GM18505 (cell line): Measurements from ENCODE around the gene NUP188.

Experiments used
- ATAC-seq: cut with Tn5 transposase; IDR thresholded peaks from one replicate; pipeline ENCODE4 v1.9.1; 2021; ENCODE audit not compliant: unreplicated experiment
- POLR2A ChIP-seq: IDR thresholded peaks from 4 replicates; pipeline ENCODE4 v1.6.1; 2011; ENCODE audit warnings: borderline replicate concordance; ENCODE audit not compliant: insufficient read depth, insufficient read length; ENCODE audit errors: extremely low read depth

NUP188 gene

GRCh38 chr9:128909859-128910258 is 37.6 kb upstream of the NUP188 start:
- ATAC-seq = no peak
- no peak for TF ChIP-seq POLR2A

- TF ChIP-seq POLR2A = no peak
- ATAC-seq = no peak
Measured at GRCh38 chr9:128910906-128911305, 36.6 kb upstream of the NUP188 start.

DNA sequence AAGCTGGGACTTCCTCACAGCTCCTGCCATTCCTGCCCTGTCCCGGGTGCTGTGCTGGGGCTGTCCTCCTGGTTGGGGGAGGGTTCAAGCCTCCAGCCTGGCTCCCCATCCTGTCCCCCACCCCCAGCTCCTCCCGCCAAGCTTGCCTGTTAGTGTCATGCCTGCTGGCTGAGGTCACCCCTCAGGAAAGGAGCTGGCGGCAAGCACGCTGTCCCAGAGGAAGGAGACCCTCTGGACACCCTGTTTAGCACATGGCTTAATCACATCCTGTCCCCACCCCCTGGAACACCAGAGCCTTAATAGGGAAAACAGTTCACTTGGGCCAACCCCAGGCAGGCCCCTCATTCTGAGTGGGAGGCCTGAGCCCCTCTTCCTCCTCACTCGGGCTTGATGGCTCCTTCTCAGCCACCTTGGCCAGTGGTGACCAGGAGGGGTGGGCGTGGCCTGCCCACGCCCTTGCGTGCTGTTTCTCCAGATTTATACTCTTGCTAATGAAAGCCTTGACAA is 35.9 kb upstream of the NUP188 start:
- no peak for TF ChIP-seq POLR2A
- no peak for ATAC-seq

DNA sequence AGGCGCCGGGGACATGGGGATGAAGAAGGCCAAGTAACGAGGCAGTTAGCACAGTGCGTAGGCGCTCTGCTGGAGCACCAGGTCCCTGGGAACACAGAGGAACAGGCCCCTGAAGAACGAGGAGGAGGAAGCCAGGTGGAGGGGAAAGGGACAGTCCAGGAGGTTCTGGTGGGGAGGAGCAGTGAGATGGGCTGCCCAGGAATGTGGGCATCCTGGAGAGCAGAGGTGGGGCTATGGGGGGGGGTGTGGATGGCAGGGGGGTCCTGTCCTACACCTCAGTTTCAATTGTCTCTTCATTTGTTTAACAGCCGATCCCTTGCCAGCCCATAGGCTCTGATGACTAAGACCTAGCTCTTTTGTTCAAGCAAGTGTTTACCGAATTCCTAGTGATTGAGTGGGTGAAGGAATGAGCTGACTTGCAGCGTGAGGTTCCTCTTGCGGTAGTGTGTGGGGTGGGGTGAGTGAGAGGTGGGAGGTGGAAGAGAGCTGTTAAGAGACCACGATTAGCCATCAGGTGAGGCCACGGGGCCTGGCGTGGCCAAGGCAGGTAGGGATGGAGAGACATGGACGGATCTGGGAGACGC is 35.1 kb upstream of the NUP188 start:
- ATAC-seq = no peak
- no peak for TF ChIP-seq POLR2A

DNA sequence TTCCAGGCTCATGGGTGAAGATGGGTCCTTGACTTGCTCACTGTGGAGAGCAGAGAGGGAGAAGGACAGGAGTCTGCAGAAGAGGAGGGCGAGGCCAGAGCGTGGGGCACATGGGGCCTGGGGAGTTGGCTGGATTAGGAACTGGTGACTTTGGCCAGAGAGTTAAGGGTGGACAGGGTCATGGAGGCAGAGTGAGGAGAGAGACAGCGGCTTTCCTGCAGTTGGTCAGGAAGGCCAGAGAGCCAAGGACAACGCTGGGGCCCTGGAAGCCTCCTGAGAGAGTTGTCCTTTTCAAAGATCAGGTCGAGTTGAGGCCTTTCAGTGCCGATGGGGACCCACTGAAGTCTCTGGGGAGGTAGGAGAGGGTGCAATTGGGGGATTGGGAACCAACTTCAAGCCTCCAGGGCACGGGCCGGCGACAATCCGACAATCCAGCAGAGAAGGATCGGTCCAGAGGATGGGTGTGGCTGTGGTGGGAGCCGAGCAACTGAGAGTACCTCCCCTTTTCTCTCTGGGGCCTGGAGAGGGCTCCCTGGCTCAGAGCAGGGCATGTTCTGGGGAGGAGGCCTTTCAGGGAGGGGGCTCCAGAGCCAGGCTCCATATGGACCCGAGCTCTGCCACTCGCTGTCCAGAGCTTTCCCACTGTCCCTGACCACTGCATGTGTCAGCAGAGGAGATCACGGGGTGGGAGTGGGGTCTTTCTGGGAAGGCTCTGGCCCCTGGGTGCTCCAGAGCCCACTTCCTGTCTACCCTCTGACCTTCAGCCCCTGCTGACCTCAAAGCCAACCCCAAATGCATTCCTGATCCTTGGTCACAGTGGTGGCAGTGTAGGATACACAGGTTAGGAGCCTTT is 34.2 kb upstream of the NUP188 start:
- no peak for TF ChIP-seq POLR2A
- ATAC-seq = no peak

DNA sequence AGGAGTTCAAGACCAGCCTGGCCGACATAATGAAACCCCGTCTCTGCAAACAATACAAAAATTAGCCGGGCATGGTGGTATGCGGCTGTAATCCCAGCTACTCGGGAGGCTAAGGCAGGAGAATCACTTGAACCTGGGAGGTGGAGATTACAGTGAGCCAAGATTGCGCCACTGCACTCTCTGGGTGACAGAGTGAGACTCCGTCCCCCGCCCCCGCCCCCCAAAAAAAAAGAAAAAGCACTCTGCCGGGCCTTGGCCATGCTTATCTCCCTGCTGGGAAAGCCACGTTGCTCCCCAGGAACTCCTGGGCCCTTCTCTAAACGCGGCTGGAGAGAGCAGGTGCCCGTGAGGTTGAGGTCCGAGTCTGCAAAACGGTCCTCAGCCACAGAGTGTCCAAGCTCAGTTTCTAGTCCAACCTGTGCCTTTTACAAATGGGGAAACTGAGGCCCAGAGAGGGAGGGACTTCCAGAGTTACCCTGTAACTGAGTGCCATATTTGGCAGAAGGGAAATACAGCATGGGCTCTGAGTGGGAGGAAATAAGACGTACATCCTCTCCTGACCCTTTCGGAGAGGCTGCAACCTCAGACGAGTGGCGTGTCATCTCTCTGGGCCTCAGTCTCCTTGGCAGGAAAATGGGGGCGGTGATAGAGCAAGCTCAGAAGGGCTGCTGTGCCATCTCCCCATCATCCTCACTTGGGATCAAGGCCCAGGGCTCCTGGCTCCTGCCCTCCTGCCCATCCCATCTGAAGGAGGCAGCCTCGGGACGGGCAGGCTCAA is 33.3 kb upstream of the NUP188 start:
- ATAC-seq = no peak
- no peak for TF ChIP-seq POLR2A

- no peak for TF ChIP-seq POLR2A
- no peak for ATAC-seq
Measured at GRCh38 chr9:128916204-128916603, 31.3 kb upstream of the NUP188 start.

- ATAC-seq = no peak
- TF ChIP-seq POLR2A = no peak
Measured at GRCh38 chr9:128916745-128917144, 30.8 kb upstream of the NUP188 start.

DNA sequence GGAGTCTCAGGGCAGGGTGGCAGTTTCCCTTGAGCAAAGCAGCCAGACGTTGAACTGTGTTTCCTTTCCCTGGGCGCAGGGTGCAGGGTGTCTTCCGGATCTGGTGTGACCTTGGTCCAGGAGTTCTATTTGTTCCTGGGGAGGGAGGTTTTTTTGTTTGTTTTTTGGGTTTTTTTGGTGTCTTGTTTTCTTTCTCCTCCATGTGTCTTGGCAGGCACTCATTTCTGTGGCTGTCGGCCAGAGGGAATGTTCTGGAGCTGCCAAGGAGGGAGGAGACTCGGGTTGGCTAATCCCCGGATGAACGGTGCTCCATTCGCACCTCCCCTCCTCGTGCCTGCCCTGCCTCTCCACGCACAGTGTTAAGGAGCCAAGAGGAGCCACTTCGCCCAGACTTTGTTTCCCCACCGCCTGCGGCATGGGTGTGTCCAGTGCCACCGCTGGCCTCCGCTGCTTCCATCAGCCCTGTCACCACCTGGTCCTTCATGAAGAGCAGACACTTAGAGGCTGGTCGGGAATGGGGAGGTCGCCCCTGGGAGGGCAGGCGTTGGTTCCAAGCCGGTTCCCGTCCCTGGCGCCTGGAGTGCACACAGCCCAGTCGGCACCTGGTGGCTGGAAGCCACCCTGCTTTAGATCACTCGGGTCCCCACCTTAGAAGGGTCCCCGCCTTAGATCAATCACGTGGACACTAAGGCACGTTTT is 30.2 kb upstream of the NUP188 start:
- no peak for ATAC-seq

DNA sequence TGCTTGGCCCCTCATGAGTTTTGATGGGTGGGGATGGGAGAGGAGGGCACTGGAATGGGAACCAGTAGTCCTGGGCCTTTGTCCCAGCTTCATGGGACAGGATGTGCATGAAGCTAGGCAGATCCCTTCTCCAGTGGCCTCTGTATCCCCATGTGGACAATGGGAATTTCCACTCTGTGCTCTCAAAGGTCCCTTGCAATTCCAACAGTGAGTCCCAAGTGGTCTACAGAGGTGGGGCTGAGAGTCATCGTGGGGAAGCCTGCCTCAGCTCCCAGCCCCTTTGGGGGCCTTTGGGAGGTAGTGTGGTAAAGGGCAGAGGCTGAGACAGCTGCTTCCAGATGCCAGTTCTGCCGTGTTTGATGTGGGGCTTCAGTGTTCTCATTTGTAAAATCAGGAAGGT is 28.6 kb upstream of the NUP188 start:
- no peak for ATAC-seq
- TF ChIP-seq POLR2A = no peak

More for the DNA sequence above, 30.2 kb upstream of the NUP188 start:
- no peak for TF ChIP-seq POLR2A

DNA sequence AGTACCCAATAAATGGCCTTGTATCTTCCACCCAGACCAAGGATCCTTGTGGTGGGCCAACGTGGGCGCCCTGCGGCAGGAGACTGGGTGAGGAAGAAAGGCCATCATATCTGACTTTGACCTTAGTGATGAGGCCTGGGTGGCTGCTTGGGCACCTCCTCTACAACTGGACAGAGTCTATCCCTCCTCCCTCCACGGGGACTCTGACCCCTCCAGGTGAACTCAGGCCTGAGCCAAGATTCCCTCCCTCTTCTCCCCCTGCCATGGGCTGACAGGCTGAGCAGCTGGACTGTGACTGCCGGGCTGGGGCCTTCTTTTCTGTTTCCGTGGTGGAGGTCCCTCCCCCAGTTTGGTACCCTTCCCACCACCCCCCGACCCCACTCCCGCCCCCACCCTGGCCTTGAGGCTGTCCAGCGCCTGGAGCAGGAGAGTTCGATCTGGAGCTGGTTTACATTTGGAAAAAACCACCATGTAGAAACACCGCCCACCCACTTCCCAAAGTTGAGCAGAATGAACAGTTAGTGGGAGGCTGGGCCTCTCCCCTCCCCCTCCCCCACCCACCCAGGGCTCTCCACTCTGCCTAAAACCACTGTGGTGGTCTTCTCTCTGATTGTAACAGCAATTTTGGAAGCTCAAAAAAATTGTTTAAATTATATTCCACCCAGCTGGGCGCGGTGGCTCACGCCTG is 28.0 kb upstream of the NUP188 start:
- ATAC-seq = no peak
- TF ChIP-seq POLR2A = no peak

DNA sequence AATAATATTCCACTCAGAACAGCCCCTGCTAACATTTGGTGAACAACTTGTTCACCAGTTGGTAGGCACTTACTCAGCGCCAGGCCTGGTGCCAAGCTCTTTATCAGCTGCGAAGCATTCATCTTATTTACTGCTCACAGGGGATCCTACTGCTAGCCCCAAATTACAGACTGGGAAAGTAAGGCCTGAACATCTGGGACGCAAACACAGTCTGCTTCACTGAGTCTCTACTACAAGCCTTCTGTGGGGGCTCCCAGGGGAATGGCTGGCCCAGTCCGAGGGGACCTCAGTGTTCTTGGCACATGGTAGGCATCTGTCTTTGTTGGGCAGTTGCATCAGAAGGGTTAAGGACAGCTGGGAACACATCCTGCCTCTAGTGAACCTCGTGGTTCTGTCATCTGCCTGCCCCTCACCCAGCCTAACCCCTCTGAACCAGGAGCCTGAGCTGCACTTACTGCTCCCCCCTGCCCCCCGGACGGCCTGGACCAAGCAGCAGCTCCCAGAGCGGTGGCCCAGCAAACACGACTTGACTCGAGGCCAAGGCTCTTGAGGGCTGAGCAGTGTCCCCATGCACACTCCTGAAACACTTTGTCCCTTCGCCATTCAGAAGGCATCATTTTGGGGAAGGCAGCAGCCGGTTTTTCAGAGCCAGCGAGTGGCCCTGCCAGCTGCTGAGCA is 27.0 kb upstream of the NUP188 start, which contains the start of gene PHYHD1:
Gene PHYHD1, plus strand, starts transcription at position 602 of the 678 bp plus-strand sequence. CDS start 1,342 bp downstream, outside the sequence.
- ATAC-seq = no peak
- TF ChIP-seq POLR2A = no peak
